Measurements from ENCODE around the gene ZC3H12A. TPM values are rescaled to one million over a fixed set of nuclear protein-coding genes. Genes with fewer than 3 reads are reported as not detected.
A peak's percentile ranks its signal among the peaks of the same experiment; 100 is the strongest.

The ZC3H12A gene
- total RNA-seq, 2 donors from 2014 or later: 12.2 to 31.6 TPM

- 75 to 86% methylated on average over 3 of the region's 3 CpGs for WGBS, 2 donors
- intact Hi-C loops (cut with DNase I): no loop called here
- no peak for TF ChIP-seq POLR2A (IDR thresholded peaks at IDR 0.05)
- TF ChIP-seq, protein P1, sequence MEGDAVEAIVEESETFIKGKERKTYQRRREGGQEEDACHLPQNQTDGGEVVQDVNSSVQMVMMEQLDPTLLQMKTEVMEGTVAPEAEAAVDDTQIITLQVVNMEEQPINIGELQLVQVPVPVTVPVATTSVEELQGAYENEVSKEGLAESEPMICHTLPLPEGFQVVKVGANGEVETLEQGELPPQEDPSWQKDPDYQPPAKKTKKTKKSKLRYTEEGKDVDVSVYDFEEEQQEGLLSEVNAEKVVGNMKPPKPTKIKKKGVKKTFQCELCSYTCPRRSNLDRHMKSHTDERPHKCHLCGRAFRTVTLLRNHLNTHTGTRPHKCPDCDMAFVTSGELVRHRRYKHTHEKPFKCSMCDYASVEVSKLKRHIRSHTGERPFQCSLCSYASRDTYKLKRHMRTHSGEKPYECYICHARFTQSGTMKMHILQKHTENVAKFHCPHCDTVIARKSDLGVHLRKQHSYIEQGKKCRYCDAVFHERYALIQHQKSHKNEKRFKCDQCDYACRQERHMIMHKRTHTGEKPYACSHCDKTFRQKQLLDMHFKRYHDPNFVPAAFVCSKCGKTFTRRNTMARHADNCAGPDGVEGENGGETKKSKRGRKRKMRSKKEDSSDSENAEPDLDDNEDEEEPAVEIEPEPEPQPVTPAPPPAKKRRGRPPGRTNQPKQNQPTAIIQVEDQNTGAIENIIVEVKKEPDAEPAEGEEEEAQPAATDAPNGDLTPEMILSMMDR (IDR thresholded peaks at IDR 0.05): no peak
Observed at GRCh38 chr1:37458551-37458950, 15.8 kb upstream of the ZC3H12A start.

GRCh38 chr1:37461698-37462436 lies 12.5 kb upstream of the ZC3H12A start:
- Histone ChIP-seq H3K27ac (no peak overlapping the region), H3K4me3 (no peak overlapping the region), H3K27me3 (no peaks in the 10 kb centered on the region), H3K9me3 (no peaks in the 10 kb centered on the region), H3K4me1 (peaks cover 19% of the 10 kb centered on the region), H3K36me3 (replicated peaks in 1 of 2; ENCODE audit: insufficient read depth in 1 of 2, low read depth in 2 of 2) (no peaks in the 10 kb centered on the region)
- DNase-seq: no peak
- ATAC-seq: no peak
- 77 to 85% methylated on average over 9 of the region's 9 CpGs for WGBS, 2 donors
- intact Hi-C loops (cut with DNase I): no loop called here
- TF ChIP-seq POLR2A (IDR thresholded peaks at IDR 0.05): no peak
- TF ChIP-seq, protein P1 (IDR thresholded peaks at IDR 0.05): no peak

More at GRCh38 chr1:37458551-37458950, 15.8 kb upstream of the ZC3H12A start:
- ATAC-seq: no peak
- H3K4me1 ChIP-seq: peaks cover 5% of the 10 kb centered on the region
- H3K27me3 ChIP-seq: no peaks in the 10 kb centered on the region
- H3K27ac ChIP-seq: no peak overlapping the region
- no peaks in the 10 kb centered on the region for H3K36me3 ChIP-seq (replicated peaks in 1 of 2; ENCODE audit: insufficient read depth in 1 of 2, low read depth in 2 of 2)
- H3K9me3 ChIP-seq: no peaks in the 10 kb centered on the region
- no peak overlapping the region for H3K4me3 ChIP-seq
- DNase-seq: no peak

DNA sequence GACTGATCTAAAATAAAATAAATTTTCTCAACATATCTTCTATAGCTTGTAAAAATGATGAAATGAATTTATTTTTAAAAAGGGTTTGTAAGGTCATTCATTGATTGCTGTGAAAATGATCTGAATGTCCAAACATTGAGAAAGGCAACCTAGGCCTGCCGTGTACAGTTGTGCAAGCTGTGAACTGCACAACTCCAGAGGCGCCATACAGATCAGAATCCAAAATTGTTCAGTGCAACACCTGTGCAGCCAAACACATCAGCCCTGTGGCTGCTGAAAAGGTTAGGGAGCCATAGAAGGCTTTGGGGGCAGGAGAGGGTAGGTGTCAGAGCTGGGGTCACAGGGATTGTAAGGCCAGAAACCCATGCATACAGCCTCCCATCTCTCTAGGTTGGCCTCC lies 9.9 kb upstream of the ZC3H12A start:
- WGBS, 2 donors: 68 to 89% methylated on average over 2 of the region's 2 CpGs
- ATAC-seq (no peak), DNase-seq (no peak)
- Histone ChIP-seq H3K27me3 (no peaks in the 10 kb centered on the region), H3K9me3 (no peaks in the 10 kb centered on the region), H3K4me1 (peaks cover 19% of the 10 kb centered on the region), H3K27ac (peak overlapping the region in 2 of 4 donors; percentile 64 to 69), H3K36me3 (replicated peaks in 1 of 2; ENCODE audit: insufficient read depth in 1 of 2, low read depth in 2 of 2) (no peaks in the 10 kb centered on the region), H3K4me3 (no peak overlapping the region)
- no peak for TF ChIP-seq POLR2A (IDR thresholded peaks at IDR 0.05)
- TF ChIP-seq, protein P1 (IDR thresholded peaks at IDR 0.05): no peak
- intact Hi-C loops (cut with DNase I): no loop called here

- Histone ChIP-seq H3K4me3 (no peak overlapping the region), H3K9me3 (no peaks in the 10 kb centered on the region), H3K27me3 (no peaks in the 10 kb centered on the region), H3K4me1 (peaks cover 22% of the 10 kb centered on the region), H3K27ac (peak overlapping the region; percentile 50 to 74 (median 66)), H3K36me3 (replicated peaks in 1 of 2; ENCODE audit: insufficient read depth in 1 of 2, low read depth in 2 of 2) (no peaks in the 10 kb centered on the region)
- intact Hi-C loops (cut with DNase I): no loop called here
- TF ChIP-seq POLR2A (IDR thresholded peaks at IDR 0.05): no peak
- TF ChIP-seq, protein P1 (IDR thresholded peaks at IDR 0.05): no peak
- peak; percentile 84 for ATAC-seq
- peak; percentile 38 to 64 (median 52) for DNase-seq
- WGBS, 2 donors: 78 to 81% methylated on average over 5 to 6 of the region's 6 CpGs
Observed at GRCh38 chr1:37465593-37466517, 8.5 kb upstream of the ZC3H12A start.
